Transverse colon (tissue), 4 donors: ENCODE data around the gene SIPA1L2. TPM values are rescaled to one million over a fixed set of nuclear protein-coding genes. Genes with fewer than 3 reads are reported as not detected.

Experiments used
- DNase-seq: peaks from one replicate; pipeline ENCODE4 v3.0.0-alpha.2; 2019
- H3K27ac ChIP-seq, 4 donors: fragments of 200-600 bp; sonication (generic); 2 replicates each; pipeline ENCODE4 v1.5.1; 2016 to 2018; ENCODE audit warnings: inconsistent platforms in 4 of 4
- H3K27me3 ChIP-seq: fragments of 200-600 bp; sonication (generic); 2 replicates; pipeline ENCODE4 v1.5.1; 2017; ENCODE audit warnings: inconsistent platforms
- H3K36me3 ChIP-seq, 4 donors: fragments of 200-600 bp; sonication (generic); 2 replicates each; pipeline ENCODE4 v1.5.1; 2017 to 2019; ENCODE audit warnings: inconsistent platforms in 4 of 4
- H3K4me1 ChIP-seq, 4 donors: fragments of 200-600 bp; sonication (generic); 2 replicates each; pipeline ENCODE4 v1.5.1; 2017 to 2020; ENCODE audit warnings: inconsistent platforms in 4 of 4
- H3K4me3 ChIP-seq, 4 donors: fragments of 200-600 bp; sonication (generic); 1 replicate in 1 of 4; 2 replicates in 3 of 4; pipeline versions ENCODE4 v1.5.1 to v1.6.1; 2017 to 2019; ENCODE audit warnings: inconsistent platforms in 4 of 4
- H3K9me3 ChIP-seq, 2 donors: fragments of 200-600 bp; sonication (generic); 2 replicates each; pipeline ENCODE4 v1.5.1; 2017 to 2019; ENCODE audit warnings: inconsistent platforms in 2 of 2
- EP300 ChIP-seq: sonication (generic); formaldehyde crosslinking; IDR thresholded peaks from one replicate; pipeline ENCODE4 v1.6.1; 2017; ENCODE audit warnings: antibody characterized with exemption, low read depth
- POLR2A ChIP-seq: fragments of 450-650 bp; IDR thresholded peaks from one replicate; pipeline ENCODE4 v1.6.1; 2016; ENCODE audit warnings: antibody characterized with exemption, mild to moderate bottlenecking, moderate library complexity
- POLR2AphosphoS5 ChIP-seq, 3 donors: sonication (generic); formaldehyde crosslinking; IDR thresholded peaks; one replicate each; pipeline ENCODE4 v1.6.1; 2016; ENCODE audit warnings: antibody characterized with exemption in 3 of 3
- WGBS, 2 donors: methylation state at CpG; one replicate each; pipeline ENCODE4 v1.1.5; 2018; ENCODE audit warnings: low coverage in 1 of 2; 5-methylcytosine and 5-hydroxymethylcytosine counted together
- in situ Hi-C, 4 donors: fragments of 200-750 bp; cut with MboI; loops; one replicate each; pipeline versions ENCODE4 v1.15.0 to v1.15.1; 2017; ENCODE audit warnings: low sequenced_read_pairs in 3 of 4, low pct_ligation_motif_present in 1 of 4, low pct_unique_long_range_greater_than_20kb in 1 of 4
- intact Hi-C: fragments of 100-400 bp; cut with DNase I; formaldehyde crosslinking; loops from one replicate; pipeline ENCODE4 v1.15.1; 2023; ENCODE audit warnings: low total_unique reads
- total RNA-seq, 4 donors: library from RNA; depleted of rRNA; stranded (reverse); fragments of >200 nt; gene quantifications; one replicate each; pipeline ENCODE4 v1.1.0, GENCODE V29; 2016
- TF ChIP-seq, protein P1 (sequence below), 5 experiments: fragments of 200-600 bp in 3 of 5; fragments of 450-650 bp in 2 of 5; sonication (generic) in 3 of 5; IDR thresholded peaks; 1 replicate in 2 of 5; 2 replicates in 3 of 5; pipeline ENCODE4 v1.5.1; 2016 to 2017; ENCODE audit warnings: antibody characterized with exemption in 5 of 5, inconsistent platforms in 3 of 5, mild to moderate bottlenecking in 2 of 5, moderate library complexity in 1 of 5

Gene SIPA1L2
- total RNA-seq, 4 donors from 2014 or later: 63.0 to 144 (median 97.8) TPM

- 20 to 54% methylated on average over 1 to 5 of the region's 5 CpGs for WGBS, 2 donors
- no peak for DNase-seq
- Histone ChIP-seq H3K27ac (no peak overlapping the region), H3K4me3 (no peak overlapping the region), H3K36me3 (no peaks in the 10 kb centered on the region), H3K27me3 (no peaks in the 10 kb centered on the region), H3K4me1 (peaks cover 8 to 24% (median 12%) of the 10 kb centered on the region in 4 donors), H3K9me3 (no peaks in the 10 kb centered on the region)
- in situ Hi-C loops: no loop called here
- intact Hi-C loops: loop anchor here (10.0 kb wide), 1 partner anchor 1360 kb away; no protein-coding TSS in a partner anchor
- TF ChIP-seq POLR2A: no peak
Measured at GRCh38 chr1:232675260-232675659, 45.3 kb upstream of the SIPA1L2 start.

- Histone ChIP-seq H3K4me1 (peaks cover 0 to 7% (median 4%) of the 10 kb centered on the region in 4 donors), H3K36me3 (no peaks in the 10 kb centered on the region), H3K27ac (no peak overlapping the region), H3K4me3 (no peak overlapping the region), H3K27me3 (no peaks in the 10 kb centered on the region), H3K9me3 (no peaks in the 10 kb centered on the region)
- no peak for TF ChIP-seq EP300
- TF ChIP-seq POLR2AphosphoS5 (IDR thresholded peaks at IDR 0.05): no peak
- TF ChIP-seq, protein P1, sequence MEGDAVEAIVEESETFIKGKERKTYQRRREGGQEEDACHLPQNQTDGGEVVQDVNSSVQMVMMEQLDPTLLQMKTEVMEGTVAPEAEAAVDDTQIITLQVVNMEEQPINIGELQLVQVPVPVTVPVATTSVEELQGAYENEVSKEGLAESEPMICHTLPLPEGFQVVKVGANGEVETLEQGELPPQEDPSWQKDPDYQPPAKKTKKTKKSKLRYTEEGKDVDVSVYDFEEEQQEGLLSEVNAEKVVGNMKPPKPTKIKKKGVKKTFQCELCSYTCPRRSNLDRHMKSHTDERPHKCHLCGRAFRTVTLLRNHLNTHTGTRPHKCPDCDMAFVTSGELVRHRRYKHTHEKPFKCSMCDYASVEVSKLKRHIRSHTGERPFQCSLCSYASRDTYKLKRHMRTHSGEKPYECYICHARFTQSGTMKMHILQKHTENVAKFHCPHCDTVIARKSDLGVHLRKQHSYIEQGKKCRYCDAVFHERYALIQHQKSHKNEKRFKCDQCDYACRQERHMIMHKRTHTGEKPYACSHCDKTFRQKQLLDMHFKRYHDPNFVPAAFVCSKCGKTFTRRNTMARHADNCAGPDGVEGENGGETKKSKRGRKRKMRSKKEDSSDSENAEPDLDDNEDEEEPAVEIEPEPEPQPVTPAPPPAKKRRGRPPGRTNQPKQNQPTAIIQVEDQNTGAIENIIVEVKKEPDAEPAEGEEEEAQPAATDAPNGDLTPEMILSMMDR (IDR thresholded peaks at IDR 0.05): no peak
- no peak for TF ChIP-seq POLR2A
- intact Hi-C loops (loop anchor here (5.0 to 10.0 kb wide), 2 partner anchors 1291 to 1362 kb away; no protein-coding TSS in a partner anchor), in situ Hi-C loops (no loop called here)
- 81 to 86% methylated on average over 6 of the region's 6 CpGs for WGBS, 2 donors
- DNase-seq: no peak
Measured at GRCh38 chr1:232673256-232673655, 43.3 kb upstream of the SIPA1L2 start.

GRCh38 chr1:232669981-232670747 lies 40.2 kb upstream of the SIPA1L2 start:
- intact Hi-C loops: loop anchor here (5.0 to 10.0 kb wide), 2 partner anchors 1288 to 1365 kb away; no protein-coding TSS in a partner anchor

DNA sequence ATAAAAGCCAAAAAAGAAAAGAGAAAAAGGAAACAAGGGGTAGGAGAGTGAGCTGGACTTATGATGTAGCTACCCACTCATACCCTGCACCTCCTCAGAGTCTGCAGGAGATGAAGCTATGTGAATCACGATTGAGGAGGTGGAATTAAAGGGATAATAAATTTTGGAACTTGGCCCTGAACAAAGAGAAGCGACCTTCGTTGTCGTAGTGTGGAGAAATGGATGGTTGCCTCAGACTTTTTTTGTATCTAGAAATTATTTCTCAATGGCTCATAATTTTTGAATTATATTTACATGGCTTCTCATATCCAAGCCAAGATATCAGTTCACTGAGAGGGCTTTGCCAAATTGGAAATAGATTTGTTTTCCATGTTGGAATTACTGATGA lies 37.8 kb upstream of the SIPA1L2 start:
- no peak overlapping the region for H3K27ac ChIP-seq
- DNase-seq: no peak
- TF ChIP-seq POLR2A (no peak), EP300 (no peak), POLR2AphosphoS5 (IDR thresholded peaks at IDR 0.05) (no peak)
- TF ChIP-seq, protein P1 (IDR thresholded peaks at IDR 0.05): no peak
- in situ Hi-C loops: no loop called here
- no peaks in the 10 kb centered on the region for H3K36me3 ChIP-seq
- WGBS, 2 donors: 36 to 50% methylated on average over 4 of the region's 4 CpGs
- no peak overlapping the region for H3K4me3 ChIP-seq
- H3K27me3 ChIP-seq: no peaks in the 10 kb centered on the region
- intact Hi-C loops: no loop called here
- no peaks in the 10 kb centered on the region for H3K9me3 ChIP-seq
- H3K4me1 ChIP-seq: peaks cover 0 to 6% (median 0%) of the 10 kb centered on the region in 4 donors

More at GRCh38 chr1:232669981-232670747, 40.2 kb upstream of the SIPA1L2 start:
- H3K4me1 ChIP-seq: peaks cover 0 to 6% (median 0%) of the 10 kb centered on the region in 4 donors
- no peaks in the 10 kb centered on the region for H3K36me3 ChIP-seq
- TF ChIP-seq EP300 (no peak), POLR2A (no peak), POLR2AphosphoS5 (IDR thresholded peaks at IDR 0.05) (no peak)
- TF ChIP-seq, protein P1 (IDR thresholded peaks at IDR 0.05): no peak
- H3K27me3 ChIP-seq: no peaks in the 10 kb centered on the region
- no peak overlapping the region for H3K27ac ChIP-seq
- WGBS, 2 donors: 68 to 84% methylated on average over 11 of the region's 11 CpGs
- no peak for DNase-seq
- no peaks in the 10 kb centered on the region for H3K9me3 ChIP-seq
- no peak overlapping the region for H3K4me3 ChIP-seq
- in situ Hi-C loops: no loop called here
